Motor neuron (in vitro differentiated cells): ENCODE results near the gene CHAMP1. TPM values are rescaled to one million over a fixed set of nuclear protein-coding genes. Genes with fewer than 3 reads are reported as not detected.

Experiments used
- total RNA-seq, 8 experiments: library from RNA; unstranded; fragments of 300-600 nt; gene quantifications; 2 replicates each; pipeline versions ENCODE4 v1.2.3 to v1.2.4, GENCODE V29; 2022

Gene CHAMP1
- total RNA-seq, 8 experiments from 2014 or later, result 6.3 to 39.2 (median 11.6) TPM

Other genes with a start within 250 kb of the CHAMP1 start
- gene RASA3, start 181.9 kb upstream of the CHAMP1 start, total RNA-seq, result 10 to 100 TPM in 4 of 8 experiments, 1 to 10 TPM in 4; 1.3 to 25.2 (median 10.0) TPM
- gene CFAP97D2, start 135.2 kb upstream of the CHAMP1 start, total RNA-seq, result 1 to 10 TPM in 1 of 8 experiments, under 1 TPM in 2, not detected in 5; 0.73 to 3.4 (median 0.95) TPM
- 10 to 100 TPM; 33.9 to 79.4 (median 44.0) TPM for gene CDC16, start 79.6 kb upstream of the CHAMP1 start, total RNA-seq
- gene UPF3A, start 32.9 kb upstream of the CHAMP1 start, total RNA-seq, result 10 to 100 TPM; 47.1 to 77.9 (median 54.0) TPM